WTC11 (cell line): ENCODE results near the gene C1QTNF1. TPM values are rescaled to one million over a fixed set of nuclear protein-coding genes. Genes with fewer than 3 reads are reported as not detected.
A peak's percentile ranks its signal among the peaks of the same experiment; 100 is the strongest.

Experiments
- ATAC-seq: fragments of 200-7000 bp; cut with Tn5 transposase; 2 replicates; pipeline ENCODE4 v1.10.0; 2021; ENCODE audit warnings: mild to moderate bottlenecking, moderate library complexity
- CTCF ChIA-PET: fragments of 300-600 bp; sonication (Branson Sonifier 250); formaldehyde crosslinking; loops from one replicate; lab custom pipeline; 2021; ENCODE audit warnings: antibody characterized with exemption; lab: Charles Lee
- POLR2A ChIA-PET: fragments of 350-600 bp; sonication (Branson Sonifier 250); formaldehyde crosslinking; loops from one replicate; lab custom pipeline; 2021; ENCODE audit warnings: antibody characterized with exemption; lab: Charles Lee
- DNase-seq: peaks from one replicate; pipeline ENCODE4 v3.0.0; 2021; ENCODE audit warnings: low spot score
- H3K27ac Mint-ChIP-seq: 2 replicates; pipeline ENCODE4 v1.8.0; 2021; ENCODE audit warnings: mixed read lengths
- H3K27me3 Mint-ChIP-seq: 2 replicates; pipeline ENCODE4 v1.8.0; 2021; ENCODE audit warnings: low read depth, mild to moderate bottlenecking, moderate library complexity, mixed read lengths
- H3K36me3 Mint-ChIP-seq: 2 replicates; pipeline ENCODE4 v1.8.0; 2021; ENCODE audit warnings: mixed read lengths
- H3K4me1 Mint-ChIP-seq: 2 replicates; pipeline ENCODE4 v1.8.0; 2022; ENCODE audit warnings: mixed read lengths
- H3K4me3 Mint-ChIP-seq: 2 replicates; pipeline ENCODE4 v1.8.0; 2021; ENCODE audit warnings: mild to moderate bottlenecking, moderate library complexity, mixed read lengths
- H3K9me3 Mint-ChIP-seq: 2 replicates; pipeline ENCODE4 v1.8.0; 2021; ENCODE audit warnings: mixed read lengths
- CREM ChIP-seq: sonication (generic); formaldehyde crosslinking; IDR thresholded peaks from 2 replicates; pipeline ENCODE4 v1.8.1; 2022; ENCODE audit warnings: mild to moderate bottlenecking, missing genetic modification reagents, moderate library complexity
- FOXP1 ChIP-seq: sonication (generic); formaldehyde crosslinking; IDR thresholded peaks from 2 replicates; pipeline ENCODE4 v1.8.0; 2022; ENCODE audit warnings: missing genetic modification reagents, mild to moderate bottlenecking, moderate library complexity, borderline replicate concordance
- GRHL2 ChIP-seq: fragments of 250-450 bp; sonication (Bioruptor Pico); IDR thresholded peaks from 2 replicates; pipeline ENCODE4 v1.8.0; 2022; ENCODE audit warnings: mild to moderate bottlenecking, moderate library complexity; ENCODE audit not compliant: insufficient replicate concordance, severe bottlenecking
- HMGA2 ChIP-seq: fragments of 250-450 bp; sonication (Bioruptor Pico); IDR thresholded peaks from 2 replicates; pipeline ENCODE4 v1.4.0; 2021; ENCODE audit warnings: mild to moderate bottlenecking, moderate library complexity
- IRF2 ChIP-seq: sonication (generic); formaldehyde crosslinking; IDR thresholded peaks from 2 replicates; pipeline ENCODE4 v1.8.0; 2022; ENCODE audit warnings: low read depth, missing genetic modification reagents, borderline replicate concordance
- MXD4 ChIP-seq: fragments of 250-450 bp; sonication (Bioruptor Pico); IDR thresholded peaks from 2 replicates; pipeline ENCODE4 v1.8.0; 2021; ENCODE audit warnings: mild to moderate bottlenecking, moderate library complexity, borderline replicate concordance
- NR1H2 ChIP-seq: sonication (generic); formaldehyde crosslinking; IDR thresholded peaks from 2 replicates; pipeline ENCODE4 v1.9.0; 2021; ENCODE audit warnings: mild to moderate bottlenecking, moderate library complexity, missing genetic modification reagents
- RELA ChIP-seq: sonication (generic); formaldehyde crosslinking; IDR thresholded peaks from 2 replicates; pipeline ENCODE4 v1.8.1; 2022; ENCODE audit warnings: missing genetic modification reagents, mild to moderate bottlenecking, borderline replicate concordance
- TEAD1 ChIP-seq: sonication (generic); formaldehyde crosslinking; IDR thresholded peaks from 2 replicates; pipeline ENCODE4 v1.8.0; 2022; ENCODE audit warnings: mild to moderate bottlenecking, missing genetic modification reagents
- ZNF423 ChIP-seq: fragments of 250-450 bp; sonication (Bioruptor Pico); IDR thresholded peaks from 2 replicates; pipeline ENCODE4 v2.1.2; 2022; ENCODE audit warnings: mild to moderate bottlenecking, moderate library complexity
- ZNF671 ChIP-seq: fragments of 250-450 bp; sonication (Bioruptor Pico); IDR thresholded peaks from 2 replicates; pipeline ENCODE4 v1.8.0; 2021; ENCODE audit warnings: mild to moderate bottlenecking
- total RNA-seq: library from RNA; stranded (reverse); gene quantifications from 3 replicates; pipeline ENCODE4 v1.2.3, GENCODE V29; 2021
- TF ChIP-seq, protein P1 (sequence below): sonication (generic); formaldehyde crosslinking; IDR thresholded peaks from 2 replicates; pipeline ENCODE4 v1.8.0; 2022; ENCODE audit warnings: mild to moderate bottlenecking, missing genetic modification reagents
- TF ChIP-seq, protein P2 (sequence below): sonication (generic); formaldehyde crosslinking; IDR thresholded peaks from 2 replicates; pipeline ENCODE4 v1.8.0; 2022; ENCODE audit warnings: mild to moderate bottlenecking, missing genetic modification reagents
- TF ChIP-seq, protein P3 (sequence below): sonication (generic); formaldehyde crosslinking; conservative IDR thresholded peaks from 2 replicates; pipeline ENCODE4 v1.8.1; 2022; ENCODE audit warnings: mild to moderate bottlenecking, missing genetic modification reagents
- TF ChIP-seq, protein P4 (sequence below): sonication (generic); formaldehyde crosslinking; IDR thresholded peaks from 2 replicates; pipeline ENCODE4 v1.8.1; 2023; ENCODE audit warnings: mild to moderate bottlenecking, moderate library complexity, missing genetic modification reagents
- TF ChIP-seq, protein P5 (sequence below): fragments of 250-450 bp; sonication (Bioruptor Pico); IDR thresholded peaks from 2 replicates; pipeline ENCODE4 v2.1.2; 2022; ENCODE audit warnings: mild to moderate bottlenecking, moderate library complexity
- TF ChIP-seq, protein P6 (sequence below): sonication (generic); formaldehyde crosslinking; IDR thresholded peaks from 2 replicates; pipeline ENCODE4 v1.8.1; 2023; ENCODE audit warnings: mild to moderate bottlenecking, missing genetic modification reagents, moderate library complexity

Gene C1QTNF1
- total RNA-seq, 1 experiment from 2014 or later, result 1.7 TPM

DNA sequence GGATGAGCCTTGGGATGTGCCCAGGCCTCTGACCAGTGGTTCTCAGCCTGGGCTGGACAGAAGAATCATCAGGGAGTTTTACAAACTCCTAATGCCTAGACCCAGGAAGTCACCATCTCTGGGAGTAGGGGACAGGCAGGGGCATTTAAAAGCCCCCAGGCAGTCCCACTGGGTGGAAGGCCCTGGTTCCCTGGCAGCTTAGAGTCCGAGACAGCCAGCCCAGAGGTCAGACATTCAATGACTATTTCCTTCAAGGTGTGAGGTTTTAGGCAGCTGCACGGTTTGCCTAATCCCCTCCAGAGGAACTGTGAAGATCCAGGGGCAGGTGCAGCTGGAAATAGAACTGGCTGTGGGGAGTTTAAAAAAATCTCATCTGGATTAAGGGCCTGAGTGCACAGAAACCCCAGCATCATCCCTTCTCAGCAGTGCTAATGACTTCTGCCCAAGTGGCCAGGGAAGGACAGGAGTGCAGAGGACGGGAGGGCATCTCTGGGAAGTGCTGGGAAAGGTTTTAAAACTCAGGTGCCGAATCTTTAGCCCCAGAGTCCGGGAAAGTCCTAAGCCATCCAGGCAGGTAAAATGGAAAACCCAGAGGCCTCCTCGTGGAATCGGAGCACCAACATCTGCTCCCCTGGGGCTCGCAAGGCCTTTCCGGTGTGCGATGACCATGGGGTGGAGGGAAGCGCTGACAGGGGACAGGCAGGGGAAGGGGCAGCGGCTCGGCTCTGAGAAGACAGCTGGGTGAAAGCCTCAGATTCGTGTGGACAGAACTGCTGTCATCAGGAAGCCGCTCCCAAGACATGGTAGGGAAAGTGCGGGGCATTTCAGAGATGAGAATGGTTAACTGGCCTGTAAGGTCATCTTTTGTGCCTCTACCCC is 42.7 kb upstream of the C1QTNF1 start:
- ATAC-seq, result no peak
- no peak for DNase-seq
- no peaks in the 10 kb centered on the region for H3K9me3 Mint-ChIP-seq
- peaks cover 13% of the 10 kb centered on the region for H3K4me1 Mint-ChIP-seq
- no peaks in the 10 kb centered on the region for H3K27me3 Mint-ChIP-seq
- no peaks in the 10 kb centered on the region for H3K36me3 Mint-ChIP-seq
- POLR2A ChIA-PET, result no interaction called here
- no peak overlapping the region for H3K4me3 Mint-ChIP-seq
- TF ChIP-seq, protein P1, sequence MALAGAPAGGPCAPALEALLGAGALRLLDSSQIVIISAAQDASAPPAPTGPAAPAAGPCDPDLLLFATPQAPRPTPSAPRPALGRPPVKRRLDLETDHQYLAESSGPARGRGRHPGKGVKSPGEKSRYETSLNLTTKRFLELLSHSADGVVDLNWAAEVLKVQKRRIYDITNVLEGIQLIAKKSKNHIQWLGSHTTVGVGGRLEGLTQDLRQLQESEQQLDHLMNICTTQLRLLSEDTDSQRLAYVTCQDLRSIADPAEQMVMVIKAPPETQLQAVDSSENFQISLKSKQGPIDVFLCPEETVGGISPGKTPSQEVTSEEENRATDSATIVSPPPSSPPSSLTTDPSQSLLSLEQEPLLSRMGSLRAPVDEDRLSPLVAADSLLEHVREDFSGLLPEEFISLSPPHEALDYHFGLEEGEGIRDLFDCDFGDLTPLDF (CRISPR knock-in tag), result no peak
- TF ChIP-seq GRHL2 (CRISPR knock-in tag), result no peak
- TF ChIP-seq, protein P2, sequence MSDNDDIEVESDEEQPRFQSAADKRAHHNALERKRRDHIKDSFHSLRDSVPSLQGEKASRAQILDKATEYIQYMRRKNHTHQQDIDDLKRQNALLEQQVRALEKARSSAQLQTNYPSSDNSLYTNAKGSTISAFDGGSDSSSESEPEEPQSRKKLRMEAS, result no peak
- TF ChIP-seq, protein P3, sequence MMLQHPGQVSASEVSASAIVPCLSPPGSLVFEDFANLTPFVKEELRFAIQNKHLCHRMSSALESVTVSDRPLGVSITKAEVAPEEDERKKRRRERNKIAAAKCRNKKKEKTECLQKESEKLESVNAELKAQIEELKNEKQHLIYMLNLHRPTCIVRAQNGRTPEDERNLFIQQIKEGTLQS (CRISPR knock-in tag), result no peak
- TF ChIP-seq, protein P4, sequence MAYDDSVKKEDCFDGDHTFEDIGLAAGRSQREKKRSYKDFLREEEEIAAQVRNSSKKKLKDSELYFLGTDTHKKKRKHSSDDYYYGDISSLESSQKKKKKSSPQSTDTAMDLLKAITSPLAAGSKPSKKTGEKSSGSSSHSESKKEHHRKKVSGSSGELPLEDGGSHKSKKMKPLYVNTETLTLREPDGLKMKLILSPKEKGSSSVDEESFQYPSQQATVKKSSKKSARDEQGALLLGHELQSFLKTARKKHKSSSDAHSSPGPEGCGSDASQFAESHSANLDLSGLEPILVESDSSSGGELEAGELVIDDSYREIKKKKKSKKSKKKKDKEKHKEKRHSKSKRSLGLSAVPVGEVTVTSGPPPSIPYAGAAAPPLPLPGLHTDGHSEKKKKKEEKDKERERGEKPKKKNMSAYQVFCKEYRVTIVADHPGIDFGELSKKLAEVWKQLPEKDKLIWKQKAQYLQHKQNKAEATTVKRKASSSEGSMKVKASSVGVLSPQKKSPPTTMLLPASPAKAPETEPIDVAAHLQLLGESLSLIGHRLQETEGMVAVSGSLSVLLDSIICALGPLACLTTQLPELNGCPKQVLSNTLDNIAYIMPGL (CRISPR knock-in tag), result no peak
- TF ChIP-seq ZNF671, result no peak
- TF ChIP-seq ZNF423, result no peak
- TF ChIP-seq FOXP1, result no peak
- TF ChIP-seq IRF2, result no peak
- TF ChIP-seq CREM (CRISPR knock-in tag), result no peak
- TF ChIP-seq RELA (CRISPR knock-in tag), result no peak
- TF ChIP-seq MXD4 (CRISPR knock-in tag), result no peak
- TF ChIP-seq, protein P5, sequence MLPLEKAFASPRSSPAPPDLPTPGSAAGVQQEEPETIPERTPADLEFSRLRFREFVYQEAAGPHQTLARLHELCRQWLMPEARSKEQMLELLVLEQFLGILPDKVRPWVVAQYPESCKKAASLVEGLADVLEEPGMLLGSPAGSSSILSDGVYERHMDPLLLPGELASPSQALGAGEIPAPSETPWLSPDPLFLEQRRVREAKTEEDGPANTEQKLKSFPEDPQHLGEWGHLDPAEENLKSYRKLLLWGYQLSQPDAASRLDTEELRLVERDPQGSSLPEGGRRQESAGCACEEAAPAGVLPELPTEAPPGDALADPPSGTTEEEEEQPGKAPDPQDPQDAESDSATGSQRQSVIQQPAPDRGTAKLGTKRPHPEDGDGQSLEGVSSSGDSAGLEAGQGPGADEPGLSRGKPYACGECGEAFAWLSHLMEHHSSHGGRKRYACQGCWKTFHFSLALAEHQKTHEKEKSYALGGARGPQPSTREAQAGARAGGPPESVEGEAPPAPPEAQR (CRISPR knock-in tag), result no peak
- no peak for TF ChIP-seq NR1H2 (CRISPR knock-in tag)
- TF ChIP-seq, protein P6, sequence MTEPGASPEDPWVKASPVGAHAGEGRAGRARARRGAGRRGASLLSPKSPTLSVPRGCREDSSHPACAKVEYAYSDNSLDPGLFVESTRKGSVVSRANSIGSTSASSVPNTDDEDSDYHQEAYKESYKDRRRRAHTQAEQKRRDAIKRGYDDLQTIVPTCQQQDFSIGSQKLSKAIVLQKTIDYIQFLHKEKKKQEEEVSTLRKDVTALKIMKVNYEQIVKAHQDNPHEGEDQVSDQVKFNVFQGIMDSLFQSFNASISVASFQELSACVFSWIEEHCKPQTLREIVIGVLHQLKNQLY, result no peak
- TF ChIP-seq, all 79 proteins: peak for 0
- CTCF ChIA-PET, result interaction anchor here (1.2 to 2.2 kb wide), 3 partner anchors 10 to 129 kb away, joined by 6 to 8 read pairs (median 7); no protein-coding TSS in a partner anchor
- H3K27ac Mint-ChIP-seq, result no peak overlapping the region

DNA sequence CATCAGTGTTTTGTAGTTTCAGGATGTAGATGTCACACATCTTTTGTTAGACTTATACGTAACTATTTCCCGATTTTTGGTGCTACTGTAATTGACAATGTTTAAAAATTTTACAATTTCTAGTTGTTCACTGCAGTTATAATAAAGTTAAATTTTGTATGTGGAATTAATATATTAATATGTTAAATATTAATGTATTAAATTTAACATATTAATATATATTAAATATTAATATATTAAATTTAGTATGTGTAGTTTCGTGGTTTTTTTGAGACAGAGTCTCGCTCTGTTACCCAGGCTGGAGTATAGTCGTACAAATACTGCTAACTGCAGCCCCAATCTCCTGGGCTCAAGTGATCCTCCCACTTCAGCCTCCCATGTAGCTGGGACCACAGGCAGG is 38.6 kb upstream of the C1QTNF1 start:
- DNase-seq, result no peak
- Mint-ChIP-seq H3K27ac (no peak overlapping the region), H3K4me1 (peaks cover 15% of the 10 kb centered on the region), H3K9me3 (no peaks in the 10 kb centered on the region), H3K36me3 (no peaks in the 10 kb centered on the region), H3K27me3 (no peaks in the 10 kb centered on the region; the same call in 1 of the 2 replicates), H3K4me3 (no peak overlapping the region)
- TF ChIP-seq TEAD1 (CRISPR knock-in tag) (no peak), HMGA2 (CRISPR knock-in tag) (peak; percentile 95)
- ATAC-seq, result no peak
- POLR2A ChIA-PET, result no interaction called here
- CTCF ChIA-PET, result interaction anchor here (1.0 kb wide), 1 partner anchor 123 kb away, joined by 3 read pairs; no protein-coding TSS in a partner anchor
